IMR-90 (cell line): ENCODE results near the gene LAMA3. TPM values are rescaled to one million over a fixed set of nuclear protein-coding genes. Genes with fewer than 3 reads are reported as not detected.

Experiments
- ATAC-seq: fragments of 200-7000 bp; cut with Tn5 transposase; 2 replicates; pipeline ENCODE4 v1.9.1; 2020; ENCODE audit warnings: low read depth, mild to moderate bottlenecking, moderate library complexity
- BruUV-seq: library from RNA; stranded (reverse); fragments of 400-500 nt; replicated peaks from 2 replicates; lab custom pipeline; 2021; lab: Mats Ljungman, UMichigan
- CTCF ChIA-PET: fragments of 300-600 bp; formaldehyde crosslinking; extraction: SDS; loops from one replicate; lab custom pipeline; 2021; ENCODE audit warnings: antibody characterized with exemption; lab: Yijun Ruan, JAX
- POLR2A ChIA-PET: fragments of 300-600 bp; sonication (Branson Sonifier 250); formaldehyde crosslinking; loops from one replicate; lab custom pipeline; 2022; ENCODE audit warnings: antibody characterized with exemption; ENCODE audit not compliant: unreplicated experiment; lab: Charles Lee
- DNase-seq: peaks from one replicate; pipeline ENCODE4 v3.0.0; 2013
- H2AFZ ChIP-seq: replicated peaks from 2 replicates; pipeline ENCODE3; 2013; ENCODE audit warnings: low read length, mild to moderate bottlenecking; ENCODE audit not compliant: poor library complexity
- H2AK5ac ChIP-seq: 2 replicates; pipeline ENCODE4 v1.6.1; 2013; ENCODE audit warnings: low read depth, low read length, inconsistent platforms
- H2AK9ac ChIP-seq: replicated peaks from 2 replicates; pipeline ENCODE3; 2013; ENCODE audit warnings: mild to moderate bottlenecking, low read depth, low read length, moderate library complexity; ENCODE audit not compliant: poor library complexity
- H2BK120ac ChIP-seq: 2 replicates; pipeline ENCODE4 v1.6.1; 2013; ENCODE audit warnings: low read depth, low read length, inconsistent platforms
- H2BK15ac ChIP-seq: 3 replicates; pipeline ENCODE4 v1.6.1; 2013; ENCODE audit warnings: low read depth, low read length, inconsistent platforms
- H2BK20ac ChIP-seq: 2 replicates; pipeline ENCODE4 v1.6.1; 2013; ENCODE audit warnings: low read depth, mild to moderate bottlenecking, inconsistent platforms, low read length, moderate library complexity
- H2BK5ac ChIP-seq: 2 replicates; pipeline ENCODE4 v1.6.1; 2013; ENCODE audit warnings: mild to moderate bottlenecking, low read depth, low read length, inconsistent platforms; ENCODE audit not compliant: poor library complexity, severe bottlenecking
- H3K14ac ChIP-seq: replicated peaks from 2 replicates; pipeline ENCODE4 v1.6.1; 2013; ENCODE audit warnings: low read depth, low read length, inconsistent platforms
- H3K18ac ChIP-seq: 2 replicates; pipeline ENCODE4 v1.6.1; 2013; ENCODE audit warnings: low read depth, low read length, control low read depth
- H3K23ac ChIP-seq: 2 replicates; pipeline ENCODE4 v1.6.1; 2013; ENCODE audit warnings: low read depth, low read length, inconsistent platforms
- H3K27ac ChIP-seq: 2 replicates; pipeline ENCODE4 v1.5.1; 2013; ENCODE audit warnings: mild to moderate bottlenecking, control low read depth, low read length; ENCODE audit not compliant: insufficient read depth
- H3K27me3 ChIP-seq: 2 replicates; pipeline ENCODE4 v1.6.1; 2013; ENCODE audit warnings: low read length; ENCODE audit not compliant: control insufficient read depth, insufficient read depth
- H3K36me3 ChIP-seq: 2 replicates; pipeline ENCODE4 v1.6.1; 2013; ENCODE audit warnings: low read length, mixed read lengths; ENCODE audit not compliant: control insufficient read depth, insufficient read depth
- H3K4ac ChIP-seq: 2 replicates; pipeline ENCODE4 v1.6.1; 2013; ENCODE audit warnings: low read depth, low read length, inconsistent platforms
- H3K4me1 ChIP-seq: 2 replicates; pipeline ENCODE4 v1.6.1; 2013; ENCODE audit warnings: low read length, mixed read lengths; ENCODE audit not compliant: control insufficient read depth, insufficient read depth
- H3K4me2 ChIP-seq: 2 replicates; pipeline ENCODE4 v1.6.1; 2013; ENCODE audit warnings: low read depth, mild to moderate bottlenecking, control low read depth, low read length, moderate library complexity
- H3K4me3 ChIP-seq: 2 replicates; pipeline ENCODE4 v1.5.1; 2013; ENCODE audit warnings: low read depth, mild to moderate bottlenecking, control low read depth, low read length, moderate library complexity; ENCODE audit not compliant: insufficient read depth
- H3K56ac ChIP-seq: 2 replicates; pipeline ENCODE4 v1.6.1; 2013; ENCODE audit warnings: low read length, inconsistent platforms; ENCODE audit not compliant: insufficient read depth; ENCODE audit errors: extremely low read depth
- H3K79me1 ChIP-seq, 2 experiments: 2 replicates each; pipeline ENCODE4 v1.6.1; 2013; ENCODE audit warnings: low read length in 2 of 2, inconsistent platforms in 1 of 2, low read depth in 1 of 2
- H3K9ac ChIP-seq: 2 replicates; pipeline ENCODE4 v1.6.1; 2013; ENCODE audit warnings: low read depth, low read length, control low read depth
- H3K9me1 ChIP-seq: 2 replicates; pipeline ENCODE4 v1.6.1; 2013; ENCODE audit warnings: low read length, inconsistent platforms; ENCODE audit not compliant: insufficient read depth
- H3K9me3 ChIP-seq: 2 replicates; pipeline ENCODE4 v1.6.1; 2013; ENCODE audit warnings: low read length; ENCODE audit not compliant: control insufficient read depth, insufficient read depth
- H4K20me1 ChIP-seq: 2 replicates; pipeline ENCODE4 v1.6.1; 2013; ENCODE audit warnings: low read length, inconsistent platforms; ENCODE audit not compliant: insufficient read depth
- H4K5ac ChIP-seq: 2 replicates; pipeline ENCODE4 v1.6.1; 2013; ENCODE audit warnings: mild to moderate bottlenecking, low read depth, low read length, control low read depth
- H4K8ac ChIP-seq, 2 experiments: 2 replicates each; pipeline ENCODE4 v1.6.1; 2013; ENCODE audit warnings: low read depth in 2 of 2, low read length in 2 of 2, control low read depth in 1 of 2, inconsistent platforms in 1 of 2
- H4K91ac ChIP-seq: 2 replicates; pipeline ENCODE4 v1.6.1; 2013; ENCODE audit warnings: low read depth, low read length, inconsistent platforms; ENCODE audit not compliant: insufficient read depth
- BHLHE40 ChIP-seq: fragments of 150-350 bp; IDR thresholded peaks from 2 replicates; pipeline ENCODE4 v1.6.1; 2016; ENCODE audit warnings: mild to moderate bottlenecking, low read depth, low read length
- CEBPB ChIP-seq: IDR thresholded peaks from 2 replicates; pipeline ENCODE4 v1.6.1; 2012; ENCODE audit warnings: low read depth, low read length, improper control_type of control experiment
- CHD1 ChIP-seq: IDR thresholded peaks from 2 replicates; pipeline ENCODE4 v1.6.1; 2012; ENCODE audit warnings: low read depth, low read length, improper control_type of control experiment
- FOS ChIP-seq: fragments of 150-350 bp; IDR thresholded peaks from 2 replicates; pipeline ENCODE4 v1.6.1; 2016; ENCODE audit warnings: low read depth, low read length
- MAFK ChIP-seq: IDR thresholded peaks from 2 replicates; pipeline ENCODE4 v1.6.1; 2012; ENCODE audit warnings: low read depth, low read length, improper control_type of control experiment
- MAZ ChIP-seq: IDR thresholded peaks from 2 replicates; pipeline ENCODE4 v1.6.1; 2012; ENCODE audit warnings: low read depth, mild to moderate bottlenecking, low read length, improper control_type of control experiment, moderate library complexity, borderline replicate concordance
- MXI1 ChIP-seq: IDR thresholded peaks from 2 replicates; pipeline ENCODE4 v1.6.1; 2012; ENCODE audit warnings: low read depth, mild to moderate bottlenecking, low read length, moderate library complexity, borderline replicate concordance
- NFE2L2 ChIP-seq: fragments of 150-350 bp; IDR thresholded peaks from 2 replicates; pipeline ENCODE4 v1.6.1; 2016; ENCODE audit warnings: low read depth, mild to moderate bottlenecking, low read length
- POLR2A ChIP-seq: IDR thresholded peaks from 2 replicates; pipeline ENCODE4 v1.6.1; 2012; ENCODE audit warnings: mild to moderate bottlenecking, low read depth, low read length
- RAD21 ChIP-seq: IDR thresholded peaks from 2 replicates; pipeline ENCODE4 v1.6.1; 2012; ENCODE audit warnings: low read length, improper control_type of control experiment
- RCOR1 ChIP-seq: IDR thresholded peaks from 2 replicates; pipeline ENCODE4 v1.6.1; 2012; ENCODE audit warnings: mild to moderate bottlenecking, low read length, improper control_type of control experiment; ENCODE audit not compliant: insufficient replicate concordance
- RFX5 ChIP-seq: IDR thresholded peaks from 2 replicates; pipeline ENCODE4 v1.8.0; 2012; ENCODE audit warnings: low read depth, mild to moderate bottlenecking, low read length, moderate library complexity
- SMC3 ChIP-seq: fragments of 150-350 bp; IDR thresholded peaks from 2 replicates; pipeline ENCODE4 v1.6.1; 2016; ENCODE audit warnings: low read depth, mild to moderate bottlenecking, antibody characterized with exemption, low read length, moderate library complexity
- WGBS, 2 experiments: methylation state at CpG; one replicate each; pipeline versions ENCODE4 v1.1.5 to v1.1.7; 2013; ENCODE audit warnings: missing lambda C conversion rate in 2 of 2; ENCODE audit not compliant: insufficient read length in 1 of 2; ENCODE audit errors: extremely low coverage in 2 of 2; 5-methylcytosine and 5-hydroxymethylcytosine counted together
- dilution Hi-C: fragments of 300-500 bp; cut with HindIII; formaldehyde crosslinking; loops from one replicate; pipeline ENCODE4 v1.14.3; 2018; ENCODE audit warnings: low sequenced_read_pairs; ENCODE audit not compliant: unreplicated experiment
- in situ Hi-C: fragments of 300-500 bp; cut with MboI; formaldehyde crosslinking; loops from 3 replicates; pipeline ENCODE4 v1.14.3; 2019; ENCODE audit warnings: low sequenced_read_pairs, inconsistent platforms, mixed read lengths
- intact Hi-C: fragments of 100-400 bp; cut with micrococcal nuclease; formaldehyde crosslinking; loops from 2 replicates; pipeline ENCODE4 v1.10.0; 2022
- polyA plus RNA-seq, 3 experiments: library from polyadenylated mRNA; depleted of rRNA; stranded (reverse); fragments of >200 nt; gene quantifications; 2 replicates each; pipeline ENCODE4 v1.2.3, GENCODE V29; 2012; ENCODE audit warnings: low replicate concordance in 1 of 3
- total RNA-seq: library from RNA; depleted of rRNA; stranded (reverse); fragments of >200 nt; gene quantifications from 2 replicates; pipeline ENCODE4 v1.2.3, GENCODE V29; 2012
- TF ChIP-seq, protein P1 (sequence below): fragments of 150-350 bp; IDR thresholded peaks from 2 replicates; pipeline ENCODE4 v1.6.1; 2017; ENCODE audit warnings: mild to moderate bottlenecking, antibody characterized with exemption, low read length, low read depth
- TF ChIP-seq, protein P2 (sequence below): conservative IDR thresholded peaks from 2 replicates; pipeline ENCODE4 v1.5.1; 2012; ENCODE audit warnings: mild to moderate bottlenecking, low read depth, low read length, improper control_type of control experiment
- TF ChIP-seq, protein P3 (sequence below): fragments of 150-350 bp; IDR thresholded peaks from 2 replicates; pipeline ENCODE4 v1.6.1; 2016; ENCODE audit warnings: low read depth, mild to moderate bottlenecking, low read length, moderate library complexity, borderline replicate concordance

The LAMA3 gene
- total and polyA plus RNA-seq, 2 of the 4 experiments (the other 2 are of a cell fraction) = 0.18 to 0.19 TPM

DNA sequence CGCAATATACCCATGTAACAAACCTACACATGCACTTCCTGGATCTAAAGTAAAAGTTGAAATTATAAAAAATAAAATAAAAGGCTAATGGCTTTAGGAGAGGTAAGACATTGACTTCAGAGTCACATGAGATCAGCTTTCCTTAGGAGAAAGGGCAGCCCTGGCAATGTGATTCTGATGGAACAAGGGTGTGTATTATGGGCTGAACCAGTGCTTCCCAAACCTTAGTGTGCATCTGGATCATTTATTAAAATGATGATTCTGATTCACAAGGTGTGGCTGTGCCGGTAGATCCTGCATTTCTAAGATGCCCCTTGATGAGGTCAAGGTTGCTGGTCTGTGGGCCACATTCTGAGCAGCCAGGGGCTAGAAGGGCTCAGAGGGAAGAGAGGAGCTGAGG is 42.6 kb downstream of the LAMA3 start:
- Histone ChIP-seq H2BK5ac (no peak overlapping the region), H3K4me1 (no peaks in the 10 kb centered on the region), H3K79me1 (no peaks in the 10 kb centered on the region), H3K18ac (no peak overlapping the region), H3K9me3 (no peaks in the 10 kb centered on the region), H3K4me2 (no peak overlapping the region), H3K27ac (no peak overlapping the region), H2BK120ac (no peak overlapping the region), H3K56ac (no peak overlapping the region), H4K5ac (no peak overlapping the region), H3K23ac (no peak overlapping the region), H2AK5ac (no peak overlapping the region), H2BK20ac (no peak overlapping the region), H2AK9ac (no peak overlapping the region), H3K4ac (no peak overlapping the region), H3K14ac (no peak overlapping the region), H2AFZ (no peak overlapping the region), H3K27me3 (peaks cover 25% of the 10 kb centered on the region), H3K9me1 (no peaks in the 10 kb centered on the region), H4K8ac (no peak overlapping the region), H3K36me3 (no peaks in the 10 kb centered on the region), H4K91ac (no peak overlapping the region), H2BK15ac (no peak overlapping the region), H3K9ac (no peak overlapping the region), H4K20me1 (no peaks in the 10 kb centered on the region), H3K4me3 (no peak overlapping the region)
- BruUV-seq = no TSS peak
- no peak for TF ChIP-seq MXI1
- no peak for TF ChIP-seq SMC3
- no peak for TF ChIP-seq MAZ
- TF ChIP-seq FOS = no peak
- TF ChIP-seq, protein P1, sequence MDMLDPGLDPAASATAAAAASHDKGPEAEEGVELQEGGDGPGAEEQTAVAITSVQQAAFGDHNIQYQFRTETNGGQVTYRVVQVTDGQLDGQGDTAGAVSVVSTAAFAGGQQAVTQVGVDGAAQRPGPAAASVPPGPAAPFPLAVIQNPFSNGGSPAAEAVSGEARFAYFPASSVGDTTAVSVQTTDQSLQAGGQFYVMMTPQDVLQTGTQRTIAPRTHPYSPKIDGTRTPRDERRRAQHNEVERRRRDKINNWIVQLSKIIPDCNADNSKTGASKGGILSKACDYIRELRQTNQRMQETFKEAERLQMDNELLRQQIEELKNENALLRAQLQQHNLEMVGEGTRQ = no peak
- TF ChIP-seq, protein P2, sequence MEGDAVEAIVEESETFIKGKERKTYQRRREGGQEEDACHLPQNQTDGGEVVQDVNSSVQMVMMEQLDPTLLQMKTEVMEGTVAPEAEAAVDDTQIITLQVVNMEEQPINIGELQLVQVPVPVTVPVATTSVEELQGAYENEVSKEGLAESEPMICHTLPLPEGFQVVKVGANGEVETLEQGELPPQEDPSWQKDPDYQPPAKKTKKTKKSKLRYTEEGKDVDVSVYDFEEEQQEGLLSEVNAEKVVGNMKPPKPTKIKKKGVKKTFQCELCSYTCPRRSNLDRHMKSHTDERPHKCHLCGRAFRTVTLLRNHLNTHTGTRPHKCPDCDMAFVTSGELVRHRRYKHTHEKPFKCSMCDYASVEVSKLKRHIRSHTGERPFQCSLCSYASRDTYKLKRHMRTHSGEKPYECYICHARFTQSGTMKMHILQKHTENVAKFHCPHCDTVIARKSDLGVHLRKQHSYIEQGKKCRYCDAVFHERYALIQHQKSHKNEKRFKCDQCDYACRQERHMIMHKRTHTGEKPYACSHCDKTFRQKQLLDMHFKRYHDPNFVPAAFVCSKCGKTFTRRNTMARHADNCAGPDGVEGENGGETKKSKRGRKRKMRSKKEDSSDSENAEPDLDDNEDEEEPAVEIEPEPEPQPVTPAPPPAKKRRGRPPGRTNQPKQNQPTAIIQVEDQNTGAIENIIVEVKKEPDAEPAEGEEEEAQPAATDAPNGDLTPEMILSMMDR = no peak
- no peak for TF ChIP-seq BHLHE40
- TF ChIP-seq MAFK = no peak
- no peak for TF ChIP-seq NFE2L2
- TF ChIP-seq, protein P3, sequence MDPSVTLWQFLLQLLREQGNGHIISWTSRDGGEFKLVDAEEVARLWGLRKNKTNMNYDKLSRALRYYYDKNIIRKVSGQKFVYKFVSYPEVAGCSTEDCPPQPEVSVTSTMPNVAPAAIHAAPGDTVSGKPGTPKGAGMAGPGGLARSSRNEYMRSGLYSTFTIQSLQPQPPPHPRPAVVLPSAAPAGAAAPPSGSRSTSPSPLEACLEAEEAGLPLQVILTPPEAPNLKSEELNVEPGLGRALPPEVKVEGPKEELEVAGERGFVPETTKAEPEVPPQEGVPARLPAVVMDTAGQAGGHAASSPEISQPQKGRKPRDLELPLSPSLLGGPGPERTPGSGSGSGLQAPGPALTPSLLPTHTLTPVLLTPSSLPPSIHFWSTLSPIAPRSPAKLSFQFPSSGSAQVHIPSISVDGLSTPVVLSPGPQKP = no peak
- no peak for TF ChIP-seq RCOR1
- no peak for TF ChIP-seq RAD21
- TF ChIP-seq RFX5 = no peak
- TF ChIP-seq CHD1 = no peak
- TF ChIP-seq CEBPB = no peak
- no peak for TF ChIP-seq POLR2A
- WGBS, 2 experiments = 88% methylated on average over 1 of the region's 2 CpGs; no CpG with 5 or more reads in 1 of the 2 experiments
- dilution Hi-C loops (no loop called here), intact Hi-C loops (no loop called here), in situ Hi-C loops (no loop called here)
- POLR2A ChIA-PET = no interaction called here
- no peak for ATAC-seq
- DNase-seq = no peak
- CTCF ChIA-PET = no interaction called here
